ENCODE results near the gene EPHA3.

EPHA3 gene

GRCh38 chr3:89107461-89108290 is at the start of gene EPHA3:
Gene EPHA3 (plus strand): TSS chr3:89107621. CDS start chr3:89107749, 128 bp downstream.
- in situ Hi-C loops (cut with MboI; ENCODE audit: low pct_unique_long_range_greater_than_20kb, low sequenced_read_pairs) = no loop called here
- peak; percentile 57 for DNase-seq

- no peak for DNase-seq
- in situ Hi-C loops (cut with MboI; ENCODE audit: low pct_unique_long_range_greater_than_20kb, low sequenced_read_pairs) = no loop called here
Observed at GRCh38 chr3:89058371-89058770, 49.0 kb upstream of the EPHA3 start.

GRCh38 chr3:89059211-89059925 is 48.1 kb upstream of the EPHA3 start:
- in situ Hi-C loops (cut with MboI; ENCODE audit: low pct_unique_long_range_greater_than_20kb, low sequenced_read_pairs) = no loop called here

GRCh38 chr3:89061259-89061658 is 46.2 kb upstream of the EPHA3 start:
- in situ Hi-C loops (cut with MboI; ENCODE audit: low pct_unique_long_range_greater_than_20kb, low sequenced_read_pairs) = no loop called here
- DNase-seq = no peak

More at GRCh38 chr3:89059211-89059925, 48.1 kb upstream of the EPHA3 start:
- DNase-seq = no peak

- in situ Hi-C loops (cut with MboI; ENCODE audit: low pct_unique_long_range_greater_than_20kb, low sequenced_read_pairs) = no loop called here
- no peak for DNase-seq
Observed at GRCh38 chr3:89067736-89068135, 39.7 kb upstream of the EPHA3 start.

- no peak for DNase-seq
- in situ Hi-C loops (cut with MboI; ENCODE audit: low pct_unique_long_range_greater_than_20kb, low sequenced_read_pairs) = no loop called here
Observed at GRCh38 chr3:89072642-89073041, 34.8 kb upstream of the EPHA3 start.

- DNase-seq = no peak
- in situ Hi-C loops (cut with MboI; ENCODE audit: low pct_unique_long_range_greater_than_20kb, low sequenced_read_pairs) = no loop called here
Observed at GRCh38 chr3:89079944-89080343, 27.5 kb upstream of the EPHA3 start.

GRCh38 chr3:89087851-89088250 is 19.6 kb upstream of the EPHA3 start:
- no peak for DNase-seq
- in situ Hi-C loops (cut with MboI; ENCODE audit: low pct_unique_long_range_greater_than_20kb, low sequenced_read_pairs) = no loop called here

- in situ Hi-C loops (cut with MboI; ENCODE audit: low pct_unique_long_range_greater_than_20kb, low sequenced_read_pairs) = no loop called here
Observed at GRCh38 chr3:89098173-89098572, 9.2 kb upstream of the EPHA3 start.

GRCh38 chr3:89098964-89099585 is 8.3 kb upstream of the EPHA3 start:
- DNase-seq = peak; percentile 70
- in situ Hi-C loops (cut with MboI; ENCODE audit: low pct_unique_long_range_greater_than_20kb, low sequenced_read_pairs) = no loop called here

More at GRCh38 chr3:89098173-89098572, 9.2 kb upstream of the EPHA3 start:
- DNase-seq = no peak

GRCh38 chr3:89101251-89101650 is 6.2 kb upstream of the EPHA3 start:
- in situ Hi-C loops (cut with MboI; ENCODE audit: low pct_unique_long_range_greater_than_20kb, low sequenced_read_pairs) = no loop called here
- no peak for DNase-seq

GRCh38 chr3:89101921-89102320 is 5.5 kb upstream of the EPHA3 start:
- in situ Hi-C loops (cut with MboI; ENCODE audit: low pct_unique_long_range_greater_than_20kb, low sequenced_read_pairs) = no loop called here
- no peak for DNase-seq

- DNase-seq = no peak
- in situ Hi-C loops (cut with MboI; ENCODE audit: low pct_unique_long_range_greater_than_20kb, low sequenced_read_pairs) = no loop called here
Observed at GRCh38 chr3:89104499-89104898, 2.9 kb upstream of the EPHA3 start.

- in situ Hi-C loops (cut with MboI; ENCODE audit: low pct_unique_long_range_greater_than_20kb, low sequenced_read_pairs) = no loop called here
- no peak for DNase-seq
Observed at GRCh38 chr3:89105503-89105902, 1.9 kb upstream of the EPHA3 start.

GRCh38 chr3:89108291-89108550 is 800 bp downstream of the EPHA3 start:
- DNase-seq = no peak
- in situ Hi-C loops (cut with MboI; ENCODE audit: low pct_unique_long_range_greater_than_20kb, low sequenced_read_pairs) = no loop called here

GRCh38 chr3:89113344-89113743 is 5.9 kb downstream of the EPHA3 start:
- no peak for DNase-seq
- in situ Hi-C loops (cut with MboI; ENCODE audit: low pct_unique_long_range_greater_than_20kb, low sequenced_read_pairs) = no loop called here

- in situ Hi-C loops (cut with MboI; ENCODE audit: low pct_unique_long_range_greater_than_20kb, low sequenced_read_pairs) = no loop called here
- DNase-seq = peak; percentile 52
Observed at GRCh38 chr3:89113893-89114840, 6.7 kb downstream of the EPHA3 start.

- no peak for DNase-seq
- in situ Hi-C loops (cut with MboI; ENCODE audit: low pct_unique_long_range_greater_than_20kb, low sequenced_read_pairs) = no loop called here
Observed at GRCh38 chr3:89114841-89115223, 7.4 kb downstream of the EPHA3 start.

- no peak for DNase-seq
- in situ Hi-C loops (cut with MboI; ENCODE audit: low pct_unique_long_range_greater_than_20kb, low sequenced_read_pairs) = no loop called here
Observed at GRCh38 chr3:89116476-89116875, 9.1 kb downstream of the EPHA3 start.
